GM21529 (cell line): ENCODE measurements around the gene DNMT3A.

Experiments used
- ATAC-seq: cut with Tn5 transposase; IDR thresholded peaks from one replicate; pipeline ENCODE4 v1.9.1; 2021; ENCODE audit not compliant: unreplicated experiment

Gene DNMT3A

GRCh38 chr2:25245141-25245540 lies 96.6 kb downstream of the DNMT3A start:
- no peak for ATAC-seq

GRCh38 chr2:25243995-25244394 lies 97.7 kb downstream of the DNMT3A start:
- no peak for ATAC-seq

GRCh38 chr2:25241452-25241851 lies 100.3 kb downstream of the DNMT3A start:
- ATAC-seq = no peak

- ATAC-seq = no peak
Observed at GRCh38 chr2:25240636-25241035, 101.1 kb downstream of the DNMT3A start.

- ATAC-seq = no peak
Observed at GRCh38 chr2:25238920-25239319, 102.8 kb downstream of the DNMT3A start.

- no peak for ATAC-seq
Observed at GRCh38 chr2:25237764-25238163, 104.0 kb downstream of the DNMT3A start.

- ATAC-seq = no peak
Observed at GRCh38 chr2:25236736-25237135, 105.0 kb downstream of the DNMT3A start.

- no peak for ATAC-seq
Observed at GRCh38 chr2:25234738-25235137, 107.0 kb downstream of the DNMT3A start.

- ATAC-seq = no peak
Observed at GRCh38 chr2:25233916-25234605, 107.7 kb downstream of the DNMT3A start.

- ATAC-seq = no peak
Observed at GRCh38 chr2:25232248-25232825, 109.4 kb downstream of the DNMT3A start.

GRCh38 chr2:25230948-25231311 lies 110.8 kb downstream of the DNMT3A start:
- ATAC-seq = no peak

- ATAC-seq = no peak
Observed at GRCh38 chr2:25230198-25230947, 111.4 kb downstream of the DNMT3A start.

- no peak for ATAC-seq
Observed at GRCh38 chr2:25229279-25230197, 112.2 kb downstream of the DNMT3A start.

GRCh38 chr2:25228848-25229278 lies 112.9 kb downstream of the DNMT3A start:
- no peak for ATAC-seq

GRCh38 chr2:25227576-25227975 lies 114.1 kb downstream of the DNMT3A start:
- ATAC-seq = no peak

- no peak for ATAC-seq
Observed at GRCh38 chr2:25226827-25227226, 114.9 kb downstream of the DNMT3A start.

- ATAC-seq = no peak
Observed at GRCh38 chr2:25222477-25223121, 119.1 kb downstream of the DNMT3A start.

GRCh38 chr2:25221579-25221978 lies 120.1 kb downstream of the DNMT3A start:
- ATAC-seq = no peak

- no peak for ATAC-seq
Observed at GRCh38 chr2:25220313-25220712, 121.4 kb downstream of the DNMT3A start.

- ATAC-seq = no peak
Observed at GRCh38 chr2:25219621-25220020, 122.1 kb downstream of the DNMT3A start.

- no peak for ATAC-seq
Observed at GRCh38 chr2:25218100-25218499, 123.6 kb downstream of the DNMT3A start.
